HG03342 (cell line): Measurements from ENCODE around the gene PCBP3.
"Not testable (repeated sequence)": the region's sequence is repeated elsewhere in the genome, so short reads cannot be mapped to it uniquely, and the experiment has no call there.

Experiments used
- ATAC-seq: cut with Tn5 transposase; IDR thresholded peaks from one replicate; pipeline ENCODE4 v1.9.1; 2021; ENCODE audit warnings: mild to moderate bottlenecking, moderate library complexity; ENCODE audit not compliant: unreplicated experiment

Gene PCBP3

GRCh38 chr21:45613396-45613795, 30.1 kb upstream of the PCBP3 start:
- ATAC-seq = no peak

GRCh38 chr21:45613881-45614280, 29.6 kb upstream of the PCBP3 start:
- ATAC-seq = no peak

DNA sequence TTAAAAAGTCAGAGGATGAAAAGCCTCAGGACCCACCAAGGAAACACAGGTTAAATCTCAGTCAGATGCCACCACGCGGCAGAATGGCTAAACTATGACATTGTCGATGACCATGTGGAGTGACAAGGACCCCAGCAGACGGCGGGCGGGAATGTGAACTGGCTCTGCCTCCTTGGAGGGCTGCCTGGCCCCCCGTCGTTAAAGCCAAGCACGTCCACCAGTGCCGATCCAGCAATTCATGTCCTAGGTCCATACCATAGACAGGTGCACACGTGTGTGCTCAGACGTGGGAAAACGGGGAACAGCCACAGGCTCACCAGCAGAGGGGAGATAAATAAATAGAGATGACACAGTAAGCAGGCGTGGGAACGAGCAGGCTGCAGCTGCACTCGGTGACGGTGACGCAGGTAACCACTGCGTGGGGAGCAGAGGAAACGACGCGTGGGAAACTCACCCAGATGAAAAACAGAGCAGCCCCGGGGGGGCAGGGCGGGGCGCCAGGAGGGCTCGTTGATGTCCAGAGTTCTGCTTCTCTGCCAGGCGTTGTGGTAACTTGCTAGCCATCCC, 28.3 kb upstream of the PCBP3 start:
- no peak for ATAC-seq

DNA sequence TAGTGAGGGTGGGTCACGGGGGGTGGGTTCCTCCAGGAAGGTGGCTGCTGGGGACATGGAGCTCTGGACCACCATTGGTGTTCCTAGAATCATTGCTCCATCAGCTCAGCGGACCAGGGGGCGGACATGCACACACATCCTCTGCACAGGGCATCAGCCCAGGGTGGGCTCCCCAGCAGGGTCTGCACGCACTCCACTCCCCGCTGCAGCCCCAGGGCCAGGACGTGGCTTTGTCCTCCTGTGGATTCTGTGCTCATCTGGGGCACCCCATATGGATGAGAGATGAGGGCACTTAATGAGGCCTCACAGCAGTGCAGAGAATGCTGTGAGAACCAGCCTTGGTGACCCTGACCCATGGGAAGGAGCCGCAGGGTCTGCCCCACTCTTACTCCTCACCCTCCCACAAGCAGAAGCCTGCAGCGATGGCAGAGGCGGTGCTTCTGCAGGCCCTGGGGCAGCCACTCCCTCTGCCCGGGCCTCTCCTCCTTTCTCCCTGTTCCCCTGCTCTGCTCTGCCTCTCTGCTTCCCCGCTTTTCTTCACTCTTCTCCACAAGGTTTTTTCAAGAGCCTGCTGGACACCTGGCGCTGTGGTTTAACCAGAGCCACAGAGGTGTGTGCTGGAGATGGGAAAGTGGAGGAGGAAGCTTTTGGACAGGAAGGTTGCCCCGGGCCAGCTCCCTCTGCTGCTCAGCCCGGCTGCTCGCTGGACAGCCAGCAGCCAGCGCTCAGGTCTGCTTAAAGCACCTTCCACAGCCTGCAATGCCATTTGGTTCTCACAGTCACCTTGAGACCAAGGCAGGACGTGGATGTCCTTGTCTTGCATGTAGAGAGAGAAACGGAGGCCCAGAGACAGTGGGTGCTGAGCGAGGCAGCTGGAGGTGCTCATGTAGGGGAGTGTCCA, 26.3 kb upstream of the PCBP3 start:
- no peak for ATAC-seq

DNA sequence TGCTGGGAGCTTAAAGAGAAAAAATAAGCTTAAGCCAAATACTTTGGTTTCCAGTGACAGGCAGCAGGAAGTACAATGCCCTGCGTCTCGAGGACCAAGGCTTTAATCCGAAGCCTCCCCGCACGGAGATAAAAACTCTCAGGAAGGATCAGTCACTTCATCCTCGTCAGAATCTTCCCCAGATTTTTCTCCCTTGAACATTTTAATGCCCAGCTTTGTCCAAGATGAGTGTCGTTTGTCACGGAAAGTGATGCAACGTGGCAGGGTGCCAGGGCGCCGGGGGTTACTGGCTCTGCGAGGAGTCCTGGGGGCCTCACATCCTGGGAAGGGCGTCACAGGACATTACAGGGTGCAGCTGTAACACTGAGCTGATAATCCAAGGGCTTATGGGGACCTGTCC, 25.2 kb upstream of the PCBP3 start:
- ATAC-seq = no peak

- ATAC-seq = no peak
These were observed 24.6 kb upstream of the PCBP3 start for GRCh38 chr21:45618846-45619485.

GRCh38 chr21:45620201-45620923, 23.2 kb upstream of the PCBP3 start:
- no peak for ATAC-seq

- not testable (repeated sequence) for ATAC-seq
These were observed 21.8 kb upstream of the PCBP3 start for GRCh38 chr21:45621435-45622331.

DNA sequence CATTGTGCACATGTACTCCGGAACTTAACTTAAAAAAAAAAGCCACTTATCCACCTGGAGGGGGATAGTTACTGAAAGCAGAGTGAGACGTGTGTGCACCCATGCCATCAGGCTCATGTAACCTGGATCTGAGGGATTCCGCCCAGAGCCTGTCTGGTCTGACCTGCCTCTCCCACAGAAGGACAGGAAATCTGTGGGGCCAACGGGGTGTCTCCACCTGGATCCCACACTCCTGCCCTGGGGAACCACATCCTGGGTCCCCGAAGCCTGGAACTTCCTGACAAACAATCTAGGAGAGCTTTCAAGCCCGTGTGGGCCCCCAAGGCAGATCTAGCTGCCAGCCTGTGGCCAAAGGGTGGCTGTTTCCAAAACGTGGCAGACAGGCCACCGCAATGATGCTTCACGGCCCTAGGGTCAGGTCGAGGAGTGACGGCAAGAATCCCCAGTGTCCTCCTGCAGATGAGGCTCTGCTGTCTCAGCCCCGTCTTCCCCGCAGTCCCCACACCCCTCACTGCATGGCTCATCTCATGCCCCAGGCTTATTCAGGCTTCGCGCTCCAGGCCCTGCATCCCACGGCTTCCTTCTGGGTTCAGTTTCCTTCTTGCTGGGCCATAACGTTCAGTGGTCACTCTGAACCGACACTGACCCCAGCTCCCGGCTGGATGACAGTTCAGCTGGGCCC, 21.0 kb upstream of the PCBP3 start:
- ATAC-seq = no peak

GRCh38 chr21:45623436-45623835, 20.1 kb upstream of the PCBP3 start:
- no peak for ATAC-seq

DNA sequence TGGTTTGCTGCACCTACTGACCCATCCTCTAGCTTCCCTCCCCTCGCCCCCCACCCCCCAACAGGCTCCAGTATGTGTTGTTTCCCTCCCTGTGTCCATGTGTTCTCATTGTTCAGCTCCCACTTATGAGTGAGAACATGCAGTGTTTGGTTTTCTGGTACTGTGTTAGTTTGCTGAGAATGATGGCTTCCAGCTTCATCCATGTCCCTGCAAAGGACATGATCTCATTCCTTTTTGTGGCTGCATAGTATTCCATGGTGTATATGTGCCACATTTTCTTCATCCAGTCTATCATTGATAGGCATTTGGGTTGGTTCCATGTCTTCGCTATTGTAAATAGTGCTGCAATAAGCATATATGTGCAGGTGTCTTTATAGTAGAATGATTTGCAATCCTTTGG, 17.4 kb upstream of the PCBP3 start:
- ATAC-seq = not testable (repeated sequence)

- no peak for ATAC-seq
These were observed 14.2 kb upstream of the PCBP3 start for GRCh38 chr21:45629046-45629981.

DNA sequence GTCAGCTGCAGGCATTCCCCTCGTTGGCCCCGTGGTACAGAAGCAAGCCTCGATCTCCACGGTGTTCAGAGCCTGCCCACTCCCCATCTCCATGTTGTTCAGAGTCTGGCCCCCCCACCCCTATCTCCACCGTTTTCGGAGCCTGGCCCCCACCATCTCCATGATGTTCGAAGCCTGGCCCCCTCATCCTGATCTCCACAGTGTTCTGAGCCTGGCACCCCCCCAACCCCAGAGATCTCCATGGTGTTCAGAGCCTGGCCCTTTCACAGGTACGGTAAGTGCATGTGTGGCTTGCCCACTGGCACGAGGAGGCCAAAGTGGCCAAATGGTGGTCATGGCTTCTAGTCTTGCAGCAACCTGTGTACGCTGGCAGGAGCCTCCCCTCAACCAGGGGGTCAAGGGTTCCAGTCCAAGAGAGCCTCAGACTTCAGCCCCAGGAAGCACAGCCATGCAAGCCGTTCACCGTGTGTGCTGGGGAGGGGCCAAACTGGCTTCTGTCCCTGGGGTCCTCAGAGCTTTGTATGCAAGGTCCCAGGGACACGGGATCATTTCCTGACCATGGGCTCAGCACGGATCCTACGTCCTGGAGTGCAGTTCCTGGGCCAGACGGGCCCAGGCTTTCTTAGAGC, 13.3 kb upstream of the PCBP3 start:
- no peak for ATAC-seq

GRCh38 chr21:45630876-45631275, 12.6 kb upstream of the PCBP3 start:
- ATAC-seq = no peak

GRCh38 chr21:45631540-45631939, 12.0 kb upstream of the PCBP3 start:
- ATAC-seq = no peak

- ATAC-seq = no peak
These were observed 11.4 kb upstream of the PCBP3 start for GRCh38 chr21:45632160-45632559.

- ATAC-seq = no peak
These were observed 10.8 kb upstream of the PCBP3 start for GRCh38 chr21:45632637-45633251.
